GM18909 (cell line): Measurements from ENCODE around the gene ACTR1B.
"Not testable (repeated sequence)": the region's sequence is repeated elsewhere in the genome, so short reads cannot be mapped to it uniquely, and the experiment has no call there.

Source experiments
- ATAC-seq: cut with Tn5 transposase; IDR thresholded peaks from one replicate; pipeline ENCODE4 v1.9.1; 2021; ENCODE audit warnings: mild to moderate bottlenecking; ENCODE audit not compliant: unreplicated experiment, poor library complexity

ACTR1B gene

GRCh38 chr2:97663962-97664635, at the start of gene ACTR1B:
Gene ACTR1B (minus strand): TSS chr2:97664044. CDS start chr2:97663890, 154 bp downstream.
- ATAC-seq: peak; percentile 87

GRCh38 chr2:97712693-97713295, 49.0 kb upstream of the ACTR1B start:
- ATAC-seq: no peak

GRCh38 chr2:97712175-97712574, 48.3 kb upstream of the ACTR1B start:
- not testable (repeated sequence) for ATAC-seq

GRCh38 chr2:97711394-97711711, 47.5 kb upstream of the ACTR1B start:
- no peak for ATAC-seq

GRCh38 chr2:97708608-97709007, 44.8 kb upstream of the ACTR1B start:
- no peak for ATAC-seq

- ATAC-seq: no peak
Observed at GRCh38 chr2:97708048-97708380, 44.2 kb upstream of the ACTR1B start.

- ATAC-seq: no peak
Observed at GRCh38 chr2:97707362-97708047, 43.7 kb upstream of the ACTR1B start.

GRCh38 chr2:97706708-97707345, 43.0 kb upstream of the ACTR1B start:
- ATAC-seq: no peak

GRCh38 chr2:97706112-97706511, 42.3 kb upstream of the ACTR1B start:
- no peak for ATAC-seq

- ATAC-seq: no peak
Observed at GRCh38 chr2:97704989-97705388, 41.1 kb upstream of the ACTR1B start.

GRCh38 chr2:97703741-97704140, 39.9 kb upstream of the ACTR1B start:
- ATAC-seq: no peak

GRCh38 chr2:97702731-97703470, 39.1 kb upstream of the ACTR1B start:
- ATAC-seq: no peak

GRCh38 chr2:97701851-97702465, 38.1 kb upstream of the ACTR1B start:
- ATAC-seq: no peak

- no peak for ATAC-seq
Observed at GRCh38 chr2:97701186-97701585, 37.3 kb upstream of the ACTR1B start.

- ATAC-seq: peak; percentile 59
Observed at GRCh38 chr2:97699765-97700444, 36.1 kb upstream of the ACTR1B start.

GRCh38 chr2:97698530-97698929, 34.7 kb upstream of the ACTR1B start:
- no peak for ATAC-seq

GRCh38 chr2:97697252-97698235, 33.7 kb upstream of the ACTR1B start:
- peak; percentile 79 for ATAC-seq

GRCh38 chr2:97695744-97696143, 31.9 kb upstream of the ACTR1B start:
- no peak for ATAC-seq

GRCh38 chr2:97693476-97693875, 29.6 kb upstream of the ACTR1B start:
- ATAC-seq: no peak
